GM12878 (cell line): Measurements from ENCODE around the gene ACACA. TPM values are rescaled to one million over a fixed set of nuclear protein-coding genes. Genes with fewer than 3 reads are reported as not detected.

Experiments
- ATAC-seq: fragments of 200-7000 bp; cut with Tn5 transposase; 3 replicates; pipeline ENCODE4 v1.9.1; 2020; ENCODE audit warnings: mild to moderate bottlenecking, moderate library complexity
- BruUV-seq: library from RNA; stranded (reverse); fragments of 400-500 nt; replicated peaks from 2 replicates; lab custom pipeline; 2021; lab: Mats Ljungman, UMichigan
- CTCF ChIA-PET: fragments of 300-600 bp; sonication (Branson Sonifier 250); formaldehyde crosslinking; extraction: SDS; loops from one replicate; lab custom pipeline; 2021; ENCODE audit warnings: inconsistent platforms; lab: Yijun Ruan, JAX
- POLR2A ChIA-PET: fragments of 350-600 bp; formaldehyde crosslinking; extraction: SDS; loops from one replicate; lab custom pipeline; 2021; ENCODE audit warnings: inconsistent platforms; lab: Charles Lee
- RAD21 ChIA-PET: fragments of 300-600 bp; sonication (Branson Sonifier 250); formaldehyde crosslinking; loops from one replicate; lab custom pipeline; 2023; ENCODE audit warnings: antibody characterized with exemption; ENCODE audit not compliant: unreplicated experiment; lab: Charles Lee
- SMC1A ChIA-PET: fragments of 300-600 bp; sonication (Branson Sonifier 250); formaldehyde crosslinking; loops from one replicate; lab custom pipeline; 2023; ENCODE audit not compliant: unreplicated experiment, uncharacterized antibody; lab: Charles Lee
- DNase-seq: peaks from one replicate; pipeline ENCODE4 v3.0.0-alpha.2; 2011; ENCODE audit warnings: low read depth, low spot score
- FAIRE-seq: peaks from 3 replicates; lab custom pipeline; 2011; peaks lifted over from hg19 to GRCh38; lab: Jason Lieb, UNC
- H2AFZ ChIP-seq: 2 replicates; pipeline ENCODE4 v1.6.0; 2011; ENCODE audit warnings: low read depth, low read length, control low read depth; ENCODE audit not compliant: control insufficient read depth
- H3K27ac ChIP-seq: 2 replicates; pipeline ENCODE4 v1.5.1; 2011; ENCODE audit warnings: control low read depth; ENCODE audit not compliant: control insufficient read depth, insufficient read depth
- H3K27me3 ChIP-seq, 2 experiments: replicated peaks in 1 of 2; 2 replicates each; pipeline versions ENCODE4 v1.6.0 to v1.6.1; 2011; ENCODE audit warnings: low read length in 1 of 2; ENCODE audit not compliant: control insufficient read depth in 2 of 2, insufficient read depth in 2 of 2
- H3K36me3 ChIP-seq, 2 experiments: 2 replicates each; pipeline ENCODE4 v1.5.1; 2011; ENCODE audit warnings: low read length in 1 of 2; ENCODE audit not compliant: control insufficient read depth in 2 of 2, insufficient read depth in 2 of 2
- H3K4me1 ChIP-seq: 2 replicates; pipeline ENCODE4 v1.6.1; 2011; ENCODE audit warnings: mild to moderate bottlenecking, low read length, moderate library complexity, mixed read lengths; ENCODE audit not compliant: control insufficient read depth, insufficient read depth
- H3K4me2 ChIP-seq: 2 replicates; pipeline ENCODE4 v1.6.0; 2011; ENCODE audit warnings: control low read depth; ENCODE audit not compliant: control insufficient read depth, insufficient read depth
- H3K4me3 ChIP-seq: fragments of 200-600 bp; sonication (generic); 2 replicates; pipeline ENCODE4 v1.5.1; 2016
- H3K79me2 ChIP-seq: 2 replicates; pipeline ENCODE4 v1.6.0; 2011; ENCODE audit warnings: low read length; ENCODE audit not compliant: control insufficient read depth, insufficient read depth
- H3K9ac ChIP-seq: 2 replicates; pipeline ENCODE4 v1.8.0; 2011; ENCODE audit warnings: low read length, control low read depth, mixed read lengths; ENCODE audit not compliant: control insufficient read depth, insufficient read depth
- H3K9me3 ChIP-seq: replicated peaks from 3 replicates; pipeline ENCODE4 v1.5.1; 2011; ENCODE audit warnings: mild to moderate bottlenecking, low read length; ENCODE audit not compliant: control insufficient read depth, insufficient read depth
- H4K20me1 ChIP-seq: 2 replicates; pipeline ENCODE4 v1.6.0; 2011; ENCODE audit not compliant: control insufficient read depth, insufficient read depth
- BACH1 ChIP-seq: fragments of 450-650 bp; IDR thresholded peaks from 2 replicates; pipeline ENCODE4 v1.6.1; 2017; ENCODE audit warnings: mild to moderate bottlenecking, borderline replicate concordance
- BMI1 ChIP-seq: fragments of 450-650 bp; IDR thresholded peaks from 2 replicates; pipeline ENCODE4 v1.6.1; 2016; ENCODE audit warnings: mild to moderate bottlenecking, moderate library complexity, borderline replicate concordance
- CBFB ChIP-seq: IDR thresholded peaks from 2 replicates; pipeline ENCODE4 v1.6.1; 2016; ENCODE audit warnings: antibody characterized with exemption, low read depth
- EED ChIP-seq: sonication (generic); IDR thresholded peaks from 2 replicates; pipeline ENCODE4 v1.6.1; 2016; ENCODE audit warnings: antibody characterized with exemption, low read depth
- POLR2A ChIP-seq: IDR thresholded peaks from 2 replicates; pipeline ENCODE4 v1.6.1; 2011; ENCODE audit warnings: low read depth, mild to moderate bottlenecking, low read length
- POLR2AphosphoS2 ChIP-seq: IDR thresholded peaks from 2 replicates; pipeline ENCODE4 v1.6.1; 2011; ENCODE audit warnings: low read depth, mild to moderate bottlenecking, low read length, improper control_type of control experiment, moderate library complexity
- RAD51 ChIP-seq: fragments of 450-650 bp; IDR thresholded peaks from 2 replicates; pipeline ENCODE4 v1.6.1; 2016; ENCODE audit warnings: moderate library complexity, mild to moderate bottlenecking, inconsistent platforms
- SIN3A ChIP-seq: IDR thresholded peaks from 2 replicates; pipeline ENCODE4 v1.6.1; 2012; ENCODE audit warnings: low read depth, low read length, improper control_type of control experiment
- STAT1 ChIP-seq: fragments of 450-650 bp; conservative IDR thresholded peaks from 2 replicates; pipeline ENCODE4 v1.6.1; 2014; ENCODE audit warnings: antibody characterized with exemption, mild to moderate bottlenecking
- YY1 ChIP-seq: IDR thresholded peaks from 2 replicates; pipeline ENCODE4 v1.6.1; 2011; ENCODE audit warnings: low read depth, mild to moderate bottlenecking, low read length
- WGBS: methylation state at CpG from one replicate; pipeline ENCODE4 v1.1.6; 2016; ENCODE audit warnings: low lambda C conversion rate; ENCODE audit not compliant: insufficient replicate concordance, insufficient coverage; ENCODE audit errors: missing lambda C conversion rate; 5-methylcytosine and 5-hydroxymethylcytosine counted together
- in situ Hi-C: fragments of 300-500 bp; cut with MboI; formaldehyde crosslinking; loops from 9 replicates; pipeline ENCODE4 v1.14.3; 2018; ENCODE audit warnings: mixed read lengths
- intact Hi-C: fragments of 100-400 bp; cut with micrococcal nuclease; formaldehyde crosslinking; loops from one replicate; pipeline ENCODE4 v1.14.2; 2022; ENCODE audit not compliant: unreplicated experiment
- polyA plus RNA-seq, 11 experiments: library from polyadenylated mRNA; depleted of rRNA in 4 of 11; unstranded in 6 of 11; stranded (reverse) in 5 of 11; fragments of >200 nt; fragmentation: Nextera tagmentation in 4 of 11; fragmentation: Illumina TruSeq in 1 of 11; extraction: Ambion mirVana in 4 of 11; extraction: Trizol in 1 of 11; gene quantifications; 1 replicate in 1 of 11; 2 replicates in 10 of 11; pipeline versions ENCODE4 v1.2.1 to v1.2.3, GENCODE V29; 2011 to 2016; ENCODE audit warnings: inconsistent platforms in 2 of 11, missing spikeins in 2 of 11, low read depth in 1 of 11
- total RNA-seq, 4 experiments: library from RNA; depleted of rRNA in 3 of 4; stranded (reverse); fragments of >200 nt in 3 of 4; fragmentation: Illumina TruSeq in 1 of 4; extraction: Trizol in 1 of 4; gene quantifications; 2 replicates each; pipeline versions ENCODE4 v1.2.1 to v1.2.3, GENCODE V29; 2013 to 2021
- TF ChIP-seq, protein P1 (sequence below): IDR thresholded peaks from 2 replicates; pipeline ENCODE4 v1.6.1; 2011; ENCODE audit warnings: mild to moderate bottlenecking, low read depth, low read length, moderate library complexity; ENCODE audit not compliant: insufficient replicate concordance
- TF ChIP-seq, protein P2 (sequence below): fragments of 450-650 bp; IDR thresholded peaks from 2 replicates; pipeline ENCODE4 v1.6.1; 2017; ENCODE audit warnings: antibody characterized with exemption, mild to moderate bottlenecking, moderate library complexity

The ACACA gene
- total and polyA plus RNA-seq, 10 of the 15 experiments (the other 5 are each of a cell fraction or from before 2014, with no cell fraction given), result 12.9 to 74.2 (median 32.0) TPM

DNA sequence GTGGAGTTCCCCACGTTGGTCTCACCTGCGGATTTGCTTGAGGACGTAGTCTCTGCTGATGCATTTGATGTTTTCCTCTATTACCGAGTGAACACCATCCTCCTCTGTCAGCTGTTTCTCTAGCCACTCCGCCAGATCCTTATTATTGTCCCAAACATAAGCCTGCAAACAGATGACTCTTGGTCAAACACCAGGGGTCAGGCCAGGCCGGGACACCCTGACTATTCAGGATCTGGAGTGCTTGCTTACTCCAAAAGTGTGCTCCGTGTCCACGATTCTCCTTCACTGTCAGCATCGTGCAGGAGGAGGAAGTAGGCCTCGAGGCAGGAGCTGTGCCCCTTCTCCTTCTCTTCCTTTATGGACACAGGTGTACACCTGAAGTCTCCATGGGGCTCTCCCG lies 317.7 kb downstream of the ACACA start:
- no peak overlapping the region for H3K27ac ChIP-seq

More for the DNA sequence above, 317.7 kb downstream of the ACACA start:
- DNase-seq (no peak), ATAC-seq (no peak), FAIRE-seq (no peak)
- no peaks in the 10 kb centered on the region for H4K20me1 ChIP-seq
- no peak overlapping the region for H2AFZ ChIP-seq
- peaks cover 9% of the 10 kb centered on the region for H3K4me1 ChIP-seq
- intact Hi-C loops, result no loop called here
- BruUV-seq, result no TSS peak
- no peaks in the 10 kb centered on the region for H3K79me2 ChIP-seq
- H3K36me3 ChIP-seq, result peaks cover 13 to 15% of the 10 kb centered on the region in 2 experiments
- ChIA-PET RAD21 (no interaction called here), POLR2A (no interaction called here), CTCF (interaction anchor here (1.0 to 1.3 kb wide), 3 partner anchors 59 to 487 kb away, joined by 3 read pairs; partner anchors contain the start of gene MRM1), SMC1A (interaction anchor here (1.1 to 1.6 kb wide), 2 partner anchors 13 to 41 kb away, joined by 3 read pairs; no protein-coding TSS in a partner anchor)
- no peaks in the 10 kb centered on the region for H3K9me3 ChIP-seq
- in situ Hi-C loops, result no loop called here
- no peak overlapping the region for H3K9ac ChIP-seq
- no peak overlapping the region for H3K4me2 ChIP-seq
- TF ChIP-seq CBFB (no peak), SIN3A (no peak), BMI1 (no peak), YY1 (no peak), BACH1 (no peak), POLR2A (no peak), POLR2AphosphoS2 (no peak), EED (no peak), STAT1 (no peak), RAD51 (no peak)
- TF ChIP-seq, protein P1, sequence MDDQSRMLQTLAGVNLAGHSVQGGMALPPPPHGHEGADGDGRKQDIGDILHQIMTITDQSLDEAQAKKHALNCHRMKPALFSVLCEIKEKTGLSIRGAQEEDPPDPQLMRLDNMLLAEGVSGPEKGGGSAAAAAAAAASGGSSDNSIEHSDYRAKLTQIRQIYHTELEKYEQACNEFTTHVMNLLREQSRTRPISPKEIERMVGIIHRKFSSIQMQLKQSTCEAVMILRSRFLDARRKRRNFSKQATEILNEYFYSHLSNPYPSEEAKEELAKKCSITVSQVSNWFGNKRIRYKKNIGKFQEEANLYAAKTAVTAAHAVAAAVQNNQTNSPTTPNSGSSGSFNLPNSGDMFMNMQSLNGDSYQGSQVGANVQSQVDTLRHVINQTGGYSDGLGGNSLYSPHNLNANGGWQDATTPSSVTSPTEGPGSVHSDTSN, result no peak
- TF ChIP-seq, protein P2, sequence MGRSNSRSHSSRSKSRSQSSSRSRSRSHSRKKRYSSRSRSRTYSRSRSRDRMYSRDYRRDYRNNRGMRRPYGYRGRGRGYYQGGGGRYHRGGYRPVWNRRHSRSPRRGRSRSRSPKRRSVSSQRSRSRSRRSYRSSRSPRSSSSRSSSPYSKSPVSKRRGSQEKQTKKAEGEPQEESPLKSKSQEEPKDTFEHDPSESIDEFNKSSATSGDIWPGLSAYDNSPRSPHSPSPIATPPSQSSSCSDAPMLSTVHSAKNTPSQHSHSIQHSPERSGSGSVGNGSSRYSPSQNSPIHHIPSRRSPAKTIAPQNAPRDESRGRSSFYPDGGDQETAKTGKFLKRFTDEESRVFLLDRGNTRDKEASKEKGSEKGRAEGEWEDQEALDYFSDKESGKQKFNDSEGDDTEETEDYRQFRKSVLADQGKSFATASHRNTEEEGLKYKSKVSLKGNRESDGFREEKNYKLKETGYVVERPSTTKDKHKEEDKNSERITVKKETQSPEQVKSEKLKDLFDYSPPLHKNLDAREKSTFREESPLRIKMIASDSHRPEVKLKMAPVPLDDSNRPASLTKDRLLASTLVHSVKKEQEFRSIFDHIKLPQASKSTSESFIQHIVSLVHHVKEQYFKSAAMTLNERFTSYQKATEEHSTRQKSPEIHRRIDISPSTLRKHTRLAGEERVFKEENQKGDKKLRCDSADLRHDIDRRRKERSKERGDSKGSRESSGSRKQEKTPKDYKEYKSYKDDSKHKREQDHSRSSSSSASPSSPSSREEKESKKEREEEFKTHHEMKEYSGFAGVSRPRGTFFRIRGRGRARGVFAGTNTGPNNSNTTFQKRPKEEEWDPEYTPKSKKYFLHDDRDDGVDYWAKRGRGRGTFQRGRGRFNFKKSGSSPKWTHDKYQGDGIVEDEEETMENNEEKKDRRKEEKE, result no peak
- 92% methylated on average over 11 of the region's 11 CpGs for WGBS
- H3K4me3 ChIP-seq, result no peak overlapping the region
- H3K27me3 ChIP-seq, result no peaks in the 10 kb centered on the region
